Testis (tissue), 2 donors: Measurements from ENCODE around the gene APOBEC3B.
"Not testable (repeated sequence)": the region's sequence is repeated elsewhere in the genome, so short reads cannot be mapped to it uniquely, and the experiment has no call there.

ENCODE experiments used
- POLR2A ChIP-seq: fragments of 450-650 bp; IDR thresholded peaks from one replicate; pipeline ENCODE4 v1.6.1; 2017; ENCODE audit warnings: antibody characterized with exemption, mild to moderate bottlenecking, moderate library complexity
- TF ChIP-seq, protein P1 (sequence below), 3 experiments: fragments of 450-650 bp in 2 of 3; fragments of 200-600 bp in 1 of 3; sonication (generic) in 1 of 3; IDR thresholded peaks; one replicate each; pipeline ENCODE4 v1.5.1; 2016 to 2019; ENCODE audit warnings: antibody characterized with exemption in 3 of 3, mild to moderate bottlenecking in 2 of 3, moderate library complexity in 1 of 3

GRCh38 chr22:39031434-39032295, 49.5 kb downstream of the APOBEC3B start:
- TF ChIP-seq, protein P1, sequence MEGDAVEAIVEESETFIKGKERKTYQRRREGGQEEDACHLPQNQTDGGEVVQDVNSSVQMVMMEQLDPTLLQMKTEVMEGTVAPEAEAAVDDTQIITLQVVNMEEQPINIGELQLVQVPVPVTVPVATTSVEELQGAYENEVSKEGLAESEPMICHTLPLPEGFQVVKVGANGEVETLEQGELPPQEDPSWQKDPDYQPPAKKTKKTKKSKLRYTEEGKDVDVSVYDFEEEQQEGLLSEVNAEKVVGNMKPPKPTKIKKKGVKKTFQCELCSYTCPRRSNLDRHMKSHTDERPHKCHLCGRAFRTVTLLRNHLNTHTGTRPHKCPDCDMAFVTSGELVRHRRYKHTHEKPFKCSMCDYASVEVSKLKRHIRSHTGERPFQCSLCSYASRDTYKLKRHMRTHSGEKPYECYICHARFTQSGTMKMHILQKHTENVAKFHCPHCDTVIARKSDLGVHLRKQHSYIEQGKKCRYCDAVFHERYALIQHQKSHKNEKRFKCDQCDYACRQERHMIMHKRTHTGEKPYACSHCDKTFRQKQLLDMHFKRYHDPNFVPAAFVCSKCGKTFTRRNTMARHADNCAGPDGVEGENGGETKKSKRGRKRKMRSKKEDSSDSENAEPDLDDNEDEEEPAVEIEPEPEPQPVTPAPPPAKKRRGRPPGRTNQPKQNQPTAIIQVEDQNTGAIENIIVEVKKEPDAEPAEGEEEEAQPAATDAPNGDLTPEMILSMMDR (IDR thresholded peaks at IDR 0.05): not testable (repeated sequence)
- TF ChIP-seq POLR2A: not testable (repeated sequence)
